NCI-H1105 (cell line): ENCODE results near the gene PKDREJ.
A peak's percentile ranks its signal among the peaks of the same experiment; 100 is the strongest.
"Not testable (repeated sequence)": the region's sequence is repeated elsewhere in the genome, so short reads cannot be mapped to it uniquely, and the experiment has no call there.

Experiments used
- DNase-seq: peaks from one replicate; lab custom pipeline; 2025; lab: John Stamatoyannopoulos, UW

PKDREJ gene

DNA sequence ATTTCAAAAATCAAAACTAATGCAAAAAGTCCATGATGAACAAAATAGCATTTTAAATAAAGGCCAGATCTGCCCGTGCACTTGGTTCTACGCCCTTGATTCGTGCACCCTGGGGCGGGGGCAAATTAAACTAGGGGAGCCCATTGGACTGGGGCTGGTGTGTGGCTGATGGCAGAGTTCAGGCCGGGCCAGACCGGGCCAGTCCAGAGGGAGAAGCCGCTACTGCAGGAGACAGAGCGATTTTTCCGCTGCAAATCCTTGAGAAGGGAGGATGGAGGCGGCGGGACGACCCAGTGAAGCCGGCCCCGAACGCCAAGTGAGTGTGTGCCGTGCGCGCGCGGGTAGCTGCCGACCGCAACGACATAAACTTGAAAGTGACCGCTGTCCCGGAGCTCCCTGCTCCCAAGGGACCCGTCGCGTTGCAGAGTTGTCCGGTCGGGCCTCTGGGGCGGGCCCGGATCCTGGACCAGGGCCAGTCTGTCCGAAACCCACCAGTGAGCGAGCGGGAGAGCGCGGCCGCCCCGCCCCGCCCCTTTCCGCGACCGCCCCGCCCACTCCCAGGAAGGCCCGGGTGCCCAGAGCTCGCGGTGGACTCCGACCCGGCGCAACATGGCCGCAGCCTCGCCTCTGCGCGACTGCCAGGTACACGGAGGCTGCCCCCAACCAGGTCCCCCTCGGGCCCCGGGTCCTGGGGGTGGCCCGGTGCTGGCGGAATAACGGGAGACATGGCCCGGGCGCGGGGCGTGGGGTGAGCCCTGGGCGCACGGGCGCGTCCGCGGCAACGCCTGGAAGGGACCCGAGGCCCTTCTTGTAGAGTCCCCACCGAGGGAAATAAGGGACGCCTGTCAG, 4.5 kb upstream of the PKDREJ start, which contains the start of gene TTC38:
TSS of gene TTC38 (plus strand) at position 578 of the 849 bp plus-strand sequence. CDS start at position 610, 32 bp downstream.
- DNase-seq: peak; percentile 13

DNA sequence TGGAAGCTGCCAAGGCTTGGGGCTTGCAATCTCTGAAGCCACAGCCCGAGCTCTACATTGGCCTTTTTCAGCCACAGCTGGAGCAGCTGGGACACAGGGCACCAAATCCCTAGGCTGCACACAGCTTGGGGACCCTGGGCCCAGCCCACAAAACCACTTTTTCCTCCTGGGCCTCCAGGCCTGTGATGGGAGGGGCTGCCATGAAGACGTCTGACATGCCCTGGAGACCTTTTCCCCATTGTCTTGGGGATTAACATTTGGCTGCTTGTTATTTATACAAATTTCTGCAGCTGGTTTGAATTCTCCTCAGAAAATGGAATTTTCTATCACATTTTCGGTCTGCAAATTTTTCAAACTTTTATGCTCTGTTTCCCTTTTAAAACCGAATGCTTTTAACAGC, 2.5 kb upstream of the PKDREJ start:
- not testable (repeated sequence) for DNase-seq

DNA sequence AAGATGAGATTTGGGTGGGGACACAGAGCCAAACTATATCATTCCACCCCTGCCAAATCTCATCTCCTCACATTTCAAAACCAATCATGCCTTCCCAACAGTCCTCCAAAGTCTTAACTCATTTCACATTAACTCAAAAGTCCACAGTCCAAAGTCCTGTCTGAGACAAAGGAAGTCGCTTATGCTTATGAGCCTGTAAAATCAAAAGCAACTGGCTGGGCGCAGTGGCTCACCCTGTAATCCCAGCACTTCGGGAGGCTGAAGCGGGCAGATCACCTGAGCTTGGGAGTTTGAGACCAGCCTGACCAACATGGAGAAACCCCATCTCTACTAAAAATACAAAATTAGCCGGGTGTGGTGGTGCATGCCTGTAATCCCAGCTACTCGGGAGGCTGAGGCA, 1.4 kb upstream of the PKDREJ start:
- DNase-seq: not testable (repeated sequence)

DNA sequence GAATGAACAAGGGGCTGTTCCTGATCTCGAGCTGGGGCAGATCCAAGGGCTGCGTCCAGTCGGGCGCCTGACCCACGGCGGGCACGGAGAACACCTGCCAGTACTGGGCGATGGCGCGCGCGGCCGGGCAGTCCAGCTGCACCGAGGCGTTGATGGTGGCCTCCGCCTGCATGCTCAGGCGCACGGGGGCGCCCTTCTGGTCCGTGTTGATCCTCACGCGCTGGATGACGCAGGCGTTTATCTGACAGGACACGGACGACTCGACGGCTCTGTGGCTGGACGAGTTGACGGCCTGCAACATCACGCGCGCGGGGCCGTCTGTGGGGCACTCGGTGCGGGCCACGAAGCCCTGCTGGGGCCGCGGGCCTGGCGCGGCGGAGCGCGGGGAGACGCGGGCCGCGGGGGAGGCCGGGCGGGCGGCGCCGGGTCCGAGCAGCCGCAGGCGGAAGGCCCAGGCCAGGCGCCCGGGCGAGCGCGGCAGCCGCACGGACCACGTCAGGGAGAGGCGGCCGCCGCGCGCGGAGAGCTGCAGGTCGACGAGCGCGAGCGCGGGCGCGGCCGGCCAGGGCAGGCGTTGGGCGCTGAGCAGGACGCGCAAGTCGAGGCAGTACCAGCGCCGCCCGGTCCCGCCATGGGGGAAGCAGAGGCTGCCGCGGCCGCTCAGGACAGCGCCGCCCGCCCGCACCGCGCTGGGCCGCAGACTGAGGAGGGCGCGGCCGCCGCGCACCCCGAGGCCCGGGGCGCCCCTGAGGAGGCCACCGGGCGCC, 511 bp downstream of the PKDREJ start:
- DNase-seq: no peak

DNA sequence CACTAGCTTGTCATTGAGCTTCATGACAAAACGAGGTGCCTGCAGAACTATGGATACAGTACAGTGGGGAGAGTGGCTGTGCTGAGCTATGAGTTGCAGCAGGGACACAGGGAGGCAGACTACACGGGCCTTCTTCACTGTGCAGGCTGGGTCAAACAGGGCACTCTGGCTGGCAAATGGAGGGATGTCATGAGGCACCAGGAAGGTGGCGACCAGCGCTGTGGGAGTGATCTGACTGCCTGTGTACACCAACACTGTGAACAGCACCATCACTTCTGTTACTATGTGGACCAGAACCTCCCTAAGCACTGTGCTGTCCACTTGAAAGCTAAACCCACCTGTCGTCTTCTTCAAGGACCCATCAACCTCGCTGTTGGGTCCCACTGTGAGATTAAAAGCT, 3.1 kb downstream of the PKDREJ start:
- no peak for DNase-seq

DNA sequence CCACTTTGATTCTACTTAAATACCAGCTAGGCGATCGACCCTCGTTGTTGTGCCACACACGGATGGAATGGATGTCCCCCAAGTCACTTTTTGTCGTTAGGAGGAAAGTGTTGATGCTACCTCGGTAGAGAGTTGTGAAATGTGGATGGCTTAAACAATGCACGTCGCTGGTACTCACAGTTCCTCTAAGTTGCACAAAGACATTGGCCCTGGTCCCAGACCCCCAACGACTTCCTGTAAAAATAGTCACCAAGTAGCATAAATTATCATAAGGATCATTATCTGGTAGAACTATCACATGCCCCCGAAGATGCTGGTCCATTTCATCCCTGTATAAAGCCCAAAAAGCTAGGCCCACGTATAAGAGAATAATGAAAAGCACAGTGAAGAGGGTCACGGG, 3.8 kb downstream of the PKDREJ start:
- no peak for DNase-seq

DNA sequence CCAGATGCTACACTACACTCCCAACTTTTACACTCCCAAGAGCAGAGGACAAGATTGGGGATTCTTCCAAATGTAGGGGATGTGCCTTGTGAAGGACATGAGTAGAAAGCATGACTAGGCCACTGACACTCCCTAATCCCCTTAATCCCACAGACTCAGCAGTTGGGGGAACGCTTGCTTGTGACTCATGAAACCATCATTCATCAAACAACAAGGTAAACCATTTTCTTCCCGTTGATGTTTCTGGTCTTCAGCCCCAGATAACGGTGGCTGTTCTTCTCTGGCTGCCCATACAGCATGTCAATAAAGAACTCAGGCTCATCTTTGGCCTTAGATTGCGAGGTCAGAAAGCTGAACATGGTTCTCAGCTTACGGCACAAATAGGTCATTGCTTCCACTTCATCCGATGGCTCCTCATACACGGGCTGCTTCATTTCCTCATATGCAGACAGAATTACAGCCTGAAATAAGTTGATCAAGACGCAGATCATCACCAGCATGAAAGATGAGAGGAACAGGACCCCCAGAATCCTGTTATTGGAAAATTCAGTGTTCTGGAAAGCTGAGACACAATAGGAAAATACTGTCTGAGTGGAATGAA, 6.7 kb downstream of the PKDREJ start:
- DNase-seq: no peak

DNA sequence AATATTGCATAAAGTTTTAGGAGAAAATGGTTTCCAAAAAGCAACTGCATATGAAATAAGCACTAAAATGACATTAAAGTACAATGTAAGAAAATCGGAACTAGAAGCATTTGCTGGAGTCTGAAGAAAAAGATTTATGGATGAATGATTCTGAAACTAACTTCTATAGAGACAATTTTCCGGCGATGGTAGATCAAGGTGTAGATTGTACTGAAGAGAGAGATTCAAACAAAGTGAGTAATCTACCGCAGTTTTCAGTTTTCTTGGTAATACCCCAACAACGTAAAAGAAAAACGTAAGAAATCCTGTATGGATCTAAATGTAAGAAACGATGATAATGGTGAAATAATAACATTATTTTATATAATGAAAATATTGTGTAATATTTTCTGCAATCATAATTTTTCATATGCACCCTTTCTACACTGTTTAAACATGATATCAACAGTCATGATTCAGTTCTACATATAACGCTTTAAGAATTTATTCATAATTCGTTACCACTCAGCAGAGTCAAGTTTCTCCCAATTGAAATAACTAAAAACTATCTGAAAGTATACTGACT, 11.2 kb downstream of the PKDREJ start:
- DNase-seq: no peak

DNA sequence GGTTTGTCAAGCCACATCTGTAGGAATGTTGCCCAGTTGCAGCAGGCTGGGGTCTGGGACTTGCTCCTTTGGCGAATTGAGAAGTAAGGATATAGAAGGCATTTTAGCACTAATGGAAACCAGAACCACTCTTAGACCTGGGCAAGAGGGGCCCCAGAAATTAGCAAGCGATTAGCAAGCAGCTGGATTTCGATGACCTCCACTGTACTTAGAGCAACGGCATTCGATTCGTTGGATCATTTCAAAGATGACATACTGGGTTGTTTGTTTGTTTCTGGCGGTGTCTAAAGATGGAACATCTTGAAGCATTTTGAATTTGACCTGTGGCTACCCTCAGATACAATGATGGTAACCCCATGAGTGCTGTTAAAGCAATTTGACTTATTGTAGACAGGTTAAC, 11.9 kb downstream of the PKDREJ start:
- no peak for DNase-seq

DNA sequence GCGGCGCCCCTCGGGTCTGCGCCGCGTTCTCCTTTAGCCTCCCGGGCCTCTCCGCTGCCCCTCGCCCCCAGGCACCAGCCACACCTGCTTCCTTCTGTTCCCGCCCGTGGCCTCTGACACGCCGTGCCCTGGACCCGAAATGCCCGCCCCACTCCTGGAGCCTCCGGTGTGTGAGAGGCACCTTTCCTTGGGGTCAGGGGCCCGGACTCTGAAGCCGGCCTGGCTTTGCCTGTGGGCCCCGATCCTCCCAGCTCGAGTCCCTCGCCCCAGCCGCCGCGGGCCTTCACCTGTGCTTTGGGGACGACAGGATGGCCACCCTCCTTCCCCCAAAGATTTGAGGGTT, 12.4 kb downstream of the PKDREJ start:
- no peak for DNase-seq

DNA sequence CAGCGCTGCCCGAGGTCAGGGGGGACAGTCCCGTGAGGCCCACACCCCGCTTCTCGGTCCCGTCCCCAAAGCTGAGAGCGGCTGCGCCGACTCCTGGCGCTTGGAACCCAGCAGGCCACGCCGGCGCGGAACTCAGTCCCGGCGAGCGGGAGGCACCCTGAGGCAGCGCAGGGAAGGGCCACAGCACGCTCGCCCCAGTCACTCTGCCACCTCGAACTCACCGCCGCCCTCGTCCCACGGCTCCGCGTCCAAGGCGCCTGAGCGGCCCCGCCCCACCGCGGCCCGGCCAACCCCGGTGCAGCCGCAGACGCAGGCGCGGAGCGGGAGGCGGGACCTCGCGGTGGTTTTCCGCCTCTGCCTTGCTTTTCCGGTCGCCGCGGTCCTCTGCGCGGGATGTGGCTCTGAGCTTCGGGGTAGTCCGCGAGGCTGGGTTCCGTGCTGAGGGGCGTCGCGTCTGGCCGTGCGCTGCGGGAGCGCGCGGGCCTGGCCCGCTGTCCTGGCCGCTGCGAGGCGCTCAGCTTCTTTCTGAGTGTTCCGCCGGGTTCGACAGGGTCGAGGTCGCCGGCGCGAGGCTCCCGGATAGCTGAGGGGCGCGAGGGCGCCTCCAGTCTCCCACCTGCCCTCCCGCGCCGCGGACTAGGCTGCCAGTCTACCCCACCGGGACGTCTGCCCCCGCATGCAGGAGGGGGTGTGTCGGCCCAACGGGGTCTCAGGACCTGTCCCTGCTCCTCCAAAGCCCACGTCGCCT, 12.9 kb downstream of the PKDREJ start, which contains the start of gene CDPF1:
TSS of gene CDPF1 (minus strand) at position 259 of the 748 bp plus-strand sequence. CDS start 2,009 bp downstream, outside the sequence.
- DNase-seq: peak; percentile 83

DNA sequence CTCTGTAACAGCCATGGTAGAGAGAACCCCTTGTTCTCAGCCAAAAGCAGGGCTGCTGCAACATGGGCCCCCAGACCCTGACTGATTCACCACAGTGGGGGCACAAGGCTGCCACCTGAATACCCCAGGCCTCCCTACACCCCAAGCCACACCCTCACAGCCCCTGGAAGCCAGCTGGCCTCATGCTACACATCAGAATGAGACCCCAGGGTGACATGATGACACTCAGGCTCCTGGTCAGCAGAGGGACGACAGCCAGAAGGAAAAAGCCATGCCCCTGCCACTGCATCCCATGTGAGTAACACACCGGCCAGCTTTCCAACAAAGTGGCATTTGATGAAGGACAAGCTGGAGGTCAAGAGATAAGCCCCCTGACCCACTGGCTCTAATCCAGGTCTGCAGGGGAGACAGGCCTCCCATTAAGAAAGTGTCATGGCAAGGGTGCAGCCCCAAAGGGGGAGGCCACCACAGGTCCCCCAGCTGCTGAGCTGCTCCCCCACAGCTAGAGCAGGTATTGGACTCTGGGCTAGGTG, 15.6 kb downstream of the PKDREJ start:
- DNase-seq: no peak

DNA sequence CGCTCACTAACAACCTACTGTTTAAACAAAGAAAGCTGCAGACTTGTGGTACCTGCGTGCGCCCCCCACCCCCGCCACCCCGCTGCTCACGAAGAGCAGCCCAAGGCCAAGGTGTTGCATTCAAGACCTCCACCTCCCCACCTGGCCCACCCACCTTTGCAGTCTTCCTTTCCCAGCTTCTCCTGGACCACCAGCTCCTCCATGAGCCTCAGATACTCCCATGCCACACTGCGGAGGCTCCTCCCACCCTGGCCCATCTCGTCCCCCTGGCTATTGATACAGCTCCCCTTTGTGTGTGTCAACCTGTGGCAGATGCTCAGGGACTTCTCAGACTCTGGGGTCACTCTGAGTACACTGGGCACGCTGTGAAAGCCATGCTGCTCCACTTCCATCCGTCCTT, 17.0 kb downstream of the PKDREJ start:
- DNase-seq: no peak

DNA sequence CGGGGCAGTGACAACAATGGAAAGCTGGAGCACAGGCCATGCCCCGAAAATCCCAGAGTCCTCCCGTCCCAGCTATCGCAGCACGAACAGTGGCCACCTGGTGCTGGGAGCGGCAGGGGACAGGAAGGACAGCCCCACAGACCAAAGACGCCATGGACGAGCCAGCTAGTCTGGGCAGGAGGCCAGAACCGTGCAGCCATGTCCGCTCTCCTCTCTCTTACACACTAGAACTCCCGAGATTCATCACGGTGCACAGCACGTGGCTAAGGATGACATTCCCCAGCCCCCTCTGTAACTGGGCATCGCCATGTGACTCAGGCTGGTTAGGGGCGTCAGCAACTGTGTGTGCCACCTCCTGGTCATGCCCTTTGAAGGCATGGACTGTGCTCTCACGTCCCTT, 17.6 kb downstream of the PKDREJ start:
- peak; percentile 32 for DNase-seq

DNA sequence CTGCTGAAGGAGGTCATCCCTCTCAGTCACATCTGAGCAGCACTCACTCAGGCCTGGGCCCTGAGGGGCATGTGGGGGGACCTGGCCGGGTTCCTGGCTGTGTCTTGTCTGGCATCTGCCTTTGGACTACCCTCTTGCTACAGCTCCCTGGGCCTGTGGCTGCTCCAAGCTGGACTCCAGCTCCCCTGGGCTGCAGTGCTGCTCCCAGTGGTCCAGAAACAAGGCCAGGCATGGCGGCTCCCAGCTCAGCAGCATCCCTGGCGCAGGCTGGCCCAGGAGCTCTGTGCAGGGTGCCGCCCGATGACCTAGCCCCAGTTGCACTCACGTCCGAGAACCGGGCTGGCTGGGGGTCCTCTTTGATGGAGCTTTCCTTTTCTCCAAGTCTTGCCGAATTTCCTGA, 18.4 kb downstream of the PKDREJ start:
- no peak for DNase-seq

DNA sequence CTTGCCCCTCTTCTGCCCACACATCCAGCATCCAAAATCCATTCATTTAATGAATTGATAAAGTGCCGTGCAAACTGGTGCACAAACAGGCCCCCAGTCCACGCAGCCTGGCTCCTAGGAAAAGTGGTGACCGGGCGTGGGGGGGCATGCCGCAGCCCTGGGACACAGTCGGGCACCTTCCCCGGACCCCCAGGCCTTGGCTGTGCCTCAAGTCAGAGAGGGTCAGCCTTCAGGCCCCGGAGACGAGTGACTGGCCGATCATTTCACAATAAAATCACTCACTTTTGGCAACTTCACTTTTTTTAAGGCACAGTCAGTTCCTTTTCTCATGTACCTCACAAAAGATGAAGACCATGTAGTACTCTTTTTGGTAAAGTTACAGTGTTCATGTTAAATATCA, 21.1 kb downstream of the PKDREJ start:
- DNase-seq: no peak

DNA sequence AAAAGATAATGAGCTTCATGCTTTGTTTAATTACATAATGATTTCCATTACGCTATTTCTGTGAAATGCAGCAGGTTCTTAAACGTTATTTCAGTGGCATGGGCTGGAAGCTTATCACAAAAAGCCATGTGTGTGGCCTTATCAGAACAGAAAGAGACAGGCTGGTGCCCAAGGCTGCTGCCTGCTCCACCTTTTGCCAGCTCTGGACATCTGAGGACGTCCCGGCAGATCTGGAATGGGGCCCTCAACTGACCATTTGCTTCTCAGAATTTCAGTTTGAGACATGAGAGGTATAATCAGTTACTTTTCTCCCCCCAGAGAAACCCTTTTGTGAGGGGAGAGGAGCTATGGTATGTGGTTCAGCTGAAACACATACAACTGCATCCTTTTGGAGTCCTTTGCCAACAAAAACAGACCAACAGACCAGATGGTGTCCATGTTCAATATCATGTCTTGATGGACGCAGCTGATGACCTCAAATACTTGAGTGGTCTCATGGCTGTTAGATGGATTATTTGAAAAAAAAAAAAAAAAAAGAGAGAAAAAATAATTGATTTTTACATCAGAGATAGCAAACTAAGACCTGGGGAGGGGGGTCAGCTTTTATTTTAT, 21.6 kb downstream of the PKDREJ start:
- no peak for DNase-seq

DNA sequence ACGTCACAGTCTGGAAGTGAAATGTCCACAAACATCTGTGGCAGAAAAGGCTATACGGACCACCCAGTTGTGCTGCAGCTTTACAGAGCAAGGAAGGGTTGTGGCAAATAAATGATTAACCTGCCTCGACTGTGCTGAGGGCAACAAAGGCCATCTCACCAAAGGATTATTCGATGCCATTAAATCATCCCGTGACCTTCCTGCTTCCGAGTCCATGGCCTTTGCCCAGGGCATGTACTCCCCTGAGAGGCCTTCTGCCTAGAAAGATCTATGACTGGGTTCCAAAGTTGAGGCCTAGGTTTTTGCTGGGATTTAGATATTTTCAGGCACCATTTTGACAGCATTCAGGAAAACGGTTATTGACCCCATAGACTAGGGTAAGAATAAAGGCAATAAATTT, 22.2 kb downstream of the PKDREJ start:
- DNase-seq: no peak

DNA sequence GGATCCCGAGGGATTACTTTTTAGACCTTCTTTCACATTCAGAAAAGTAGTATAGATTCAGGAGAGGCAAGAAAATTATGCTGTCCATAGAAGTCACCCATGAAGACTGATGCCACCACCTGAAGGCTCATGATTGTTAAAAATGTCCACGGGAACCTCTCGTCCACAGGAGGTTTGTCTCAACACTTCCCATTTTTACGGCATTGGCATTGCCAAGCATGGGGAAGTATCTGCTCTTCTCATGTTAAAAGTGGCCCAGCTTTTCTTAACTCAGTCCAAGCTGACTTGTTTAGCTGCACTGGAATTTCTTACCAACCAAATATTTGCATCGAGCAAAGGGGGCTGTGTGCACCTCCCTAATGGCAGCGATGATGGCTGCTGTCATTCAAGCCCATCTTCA, 22.6 kb downstream of the PKDREJ start:
- no peak for DNase-seq

DNA sequence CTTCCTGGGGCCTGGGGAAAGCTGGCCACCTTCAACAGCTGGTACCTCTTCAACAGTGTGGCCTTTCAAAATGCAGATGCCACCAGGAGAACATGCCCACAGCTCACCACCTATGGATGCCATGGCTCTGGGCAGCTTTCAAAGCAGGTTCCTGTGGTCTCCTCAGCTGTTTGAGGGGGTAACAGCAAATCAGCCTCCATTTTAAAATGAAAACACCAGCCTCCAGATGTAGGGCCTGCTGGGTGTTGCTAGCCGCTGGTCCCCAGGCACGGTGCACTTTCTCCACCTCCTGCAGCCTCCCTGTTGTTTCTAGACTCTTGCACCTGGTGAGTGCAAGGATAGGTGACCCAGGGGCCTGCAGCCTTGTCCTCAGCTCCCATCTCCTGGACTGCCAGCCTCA, 23.1 kb downstream of the PKDREJ start:
- no peak for DNase-seq
